Right renal pelvis (tissue), 4 donors: Measurements from ENCODE around the gene NOTCH1. TPM values are rescaled to one million over a fixed set of nuclear protein-coding genes. Genes with fewer than 3 reads are reported as not detected.

Source experiments
- DNase-seq, 4 donors: peaks; one replicate each; pipeline ENCODE4 v3.0.0-alpha.2; 2013; ENCODE audit warnings: low read depth in 4 of 4, low spot score in 3 of 4, missing footprints in 1 of 4
- polyA plus RNA-seq, 4 donors: library from polyadenylated mRNA; unstranded; fragments of 120-200 nt; gene quantifications; one replicate each; pipeline ENCODE4 v1.2.1, GENCODE V29; 2013; ENCODE audit not compliant: insufficient read length in 4 of 4

NOTCH1 gene
- polyA plus RNA-seq, 4 donors, result 25.4 to 41.4 (median 29.5) TPM

DNA sequence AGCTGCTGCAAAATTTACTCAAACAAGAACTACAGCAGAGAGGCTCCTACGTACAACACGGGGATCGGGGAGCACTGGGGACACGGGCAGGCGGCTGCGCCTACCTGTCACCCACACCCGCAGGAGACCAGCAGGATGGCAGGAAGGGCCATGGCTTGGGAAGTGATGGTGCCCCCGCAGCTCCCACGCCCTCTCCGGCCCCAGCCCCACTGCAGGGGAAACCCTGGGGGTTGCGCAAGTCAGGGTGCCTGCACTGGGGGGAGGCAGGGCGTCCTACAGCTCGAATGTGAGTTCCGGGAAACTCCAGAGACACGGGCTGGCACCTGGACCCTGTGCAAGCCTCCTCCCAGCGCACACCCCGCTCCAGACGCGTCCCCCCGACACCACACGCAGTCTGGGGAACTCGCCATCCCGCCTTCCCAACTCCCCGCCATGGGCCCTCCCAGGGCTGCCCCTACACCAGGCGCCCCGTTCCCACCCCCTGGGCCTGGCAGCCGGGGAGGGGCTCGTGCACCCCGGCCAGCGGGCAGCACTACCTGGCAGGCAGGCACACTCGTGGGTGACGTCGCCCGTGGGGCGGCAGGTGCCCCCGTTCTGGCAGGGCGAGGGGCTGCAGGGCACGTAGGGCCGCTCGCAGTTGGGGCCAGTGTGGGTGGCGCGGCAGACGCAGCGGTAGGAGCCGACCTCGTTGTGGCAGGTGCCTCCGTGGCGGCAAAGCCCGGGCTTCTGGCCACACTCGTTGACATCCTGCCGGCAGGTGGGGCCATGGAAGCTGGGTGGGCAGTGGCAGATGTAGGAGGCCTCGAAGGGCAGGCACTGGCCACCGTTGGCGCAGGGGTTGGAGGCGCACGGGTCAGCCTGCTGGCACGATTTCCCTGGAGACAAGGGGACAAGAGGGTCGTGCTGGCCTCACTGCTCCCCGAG lies 23.3 kb downstream of the NOTCH1 start:
- no peak for DNase-seq

DNA sequence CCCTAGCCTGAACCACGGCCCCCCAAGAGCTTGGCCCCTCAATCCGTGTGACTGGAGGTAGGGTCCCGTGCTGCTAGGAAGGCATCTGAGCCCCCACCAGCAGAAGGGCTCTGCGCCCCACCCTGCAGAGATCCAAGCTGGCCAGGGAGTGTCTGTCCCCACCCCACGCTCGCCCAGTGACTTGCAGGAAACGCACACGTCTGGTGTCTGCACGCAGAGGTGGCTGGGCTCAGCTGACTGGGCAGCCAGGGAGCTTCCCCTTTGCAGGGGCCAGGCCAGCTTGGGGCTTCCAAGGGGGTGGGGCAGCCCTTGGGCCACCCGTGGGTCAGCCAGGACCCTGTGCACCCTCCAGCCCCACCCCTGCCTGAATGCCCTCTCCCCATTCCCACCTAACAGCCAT lies 24.3 kb downstream of the NOTCH1 start:
- no peak for DNase-seq

DNA sequence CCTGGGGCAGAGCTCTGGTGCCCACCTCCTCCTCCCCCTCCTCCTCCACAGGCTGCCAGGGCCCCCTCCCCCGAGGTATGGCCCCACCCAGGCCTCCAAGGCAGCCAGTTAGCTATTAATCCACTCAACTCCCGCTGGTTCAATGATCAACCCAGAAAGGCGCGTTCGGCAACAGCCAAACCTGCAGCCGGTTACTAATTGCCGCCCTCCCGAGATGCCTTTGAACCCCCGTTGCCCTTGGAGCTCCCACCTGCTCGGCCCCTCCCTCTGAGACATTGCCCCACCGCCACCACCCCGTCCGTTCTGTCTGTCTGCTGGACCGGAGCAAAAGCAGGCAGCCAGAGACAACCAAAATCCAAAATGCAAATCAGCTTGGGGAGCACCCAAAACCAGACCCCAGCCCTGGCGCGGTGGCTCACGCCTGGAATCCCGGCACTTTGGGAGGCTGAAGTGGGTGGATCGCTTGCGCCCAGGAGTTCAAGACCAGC lies 25.8 kb downstream of the NOTCH1 start:
- DNase-seq, result peak in 3 of 4 donors; percentile 66 to 79 (median 76)

DNA sequence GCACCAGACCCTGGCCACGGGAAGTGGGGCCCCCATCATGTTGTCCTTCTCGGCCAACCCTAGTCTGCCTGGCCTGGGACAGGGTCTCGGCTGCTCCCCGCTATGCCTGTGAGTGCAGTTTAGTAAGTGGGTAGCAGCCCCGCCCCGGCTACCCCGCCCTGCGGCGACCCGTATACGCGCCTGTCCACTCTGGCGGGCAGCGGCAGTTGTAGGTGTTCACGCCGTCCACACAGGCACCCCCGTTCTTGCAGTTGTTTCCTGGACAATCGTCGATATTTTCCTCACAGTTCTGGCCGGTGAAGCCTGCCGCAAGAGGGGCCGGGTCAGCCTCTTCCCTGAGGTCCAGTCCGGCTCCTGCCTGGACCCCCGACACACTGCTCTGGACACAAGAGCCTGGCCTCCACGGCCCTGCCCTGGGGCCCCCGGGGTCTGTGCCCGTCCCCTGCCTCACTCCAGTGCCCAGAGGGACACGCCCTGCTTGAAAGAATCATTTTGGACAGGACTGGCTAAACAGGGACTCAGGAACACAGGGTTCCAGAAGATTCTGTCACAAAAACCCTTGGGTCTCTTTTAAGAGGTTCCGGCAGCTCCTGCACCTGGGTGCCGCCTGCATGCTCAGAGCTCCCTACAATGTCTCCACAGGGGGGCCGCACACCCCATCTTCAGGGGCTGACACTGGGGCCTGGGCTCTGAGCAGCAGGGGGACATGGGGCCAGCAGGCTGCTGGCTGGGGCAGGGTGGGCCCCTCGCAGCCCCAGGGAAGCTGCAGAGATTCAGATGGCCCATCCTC lies 26.4 kb downstream of the NOTCH1 start:
- no peak for DNase-seq

- no peak for DNase-seq
Observed at GRCh38 chr9:136518623-136519022, 27.2 kb downstream of the NOTCH1 start.

DNA sequence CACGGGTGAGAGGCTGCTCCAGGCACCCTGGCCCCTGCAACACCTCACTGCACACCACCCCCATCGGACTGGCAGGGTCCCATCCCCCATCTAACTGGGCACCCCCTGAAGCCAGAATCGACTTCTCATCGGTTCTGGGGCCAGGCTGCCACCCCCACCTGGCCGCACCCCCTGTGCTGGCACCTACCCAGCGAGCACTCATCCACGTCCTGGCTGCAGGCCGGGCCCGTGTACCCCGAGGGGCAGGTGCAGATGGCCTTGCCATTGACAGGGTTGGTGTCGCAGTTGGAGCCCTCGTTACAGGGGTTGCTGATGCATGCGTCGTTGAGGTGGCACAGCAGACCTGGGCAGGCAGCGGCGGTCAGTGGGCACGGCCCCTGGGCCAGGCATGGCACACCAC lies 27.9 kb downstream of the NOTCH1 start:
- DNase-seq, result no peak

DNA sequence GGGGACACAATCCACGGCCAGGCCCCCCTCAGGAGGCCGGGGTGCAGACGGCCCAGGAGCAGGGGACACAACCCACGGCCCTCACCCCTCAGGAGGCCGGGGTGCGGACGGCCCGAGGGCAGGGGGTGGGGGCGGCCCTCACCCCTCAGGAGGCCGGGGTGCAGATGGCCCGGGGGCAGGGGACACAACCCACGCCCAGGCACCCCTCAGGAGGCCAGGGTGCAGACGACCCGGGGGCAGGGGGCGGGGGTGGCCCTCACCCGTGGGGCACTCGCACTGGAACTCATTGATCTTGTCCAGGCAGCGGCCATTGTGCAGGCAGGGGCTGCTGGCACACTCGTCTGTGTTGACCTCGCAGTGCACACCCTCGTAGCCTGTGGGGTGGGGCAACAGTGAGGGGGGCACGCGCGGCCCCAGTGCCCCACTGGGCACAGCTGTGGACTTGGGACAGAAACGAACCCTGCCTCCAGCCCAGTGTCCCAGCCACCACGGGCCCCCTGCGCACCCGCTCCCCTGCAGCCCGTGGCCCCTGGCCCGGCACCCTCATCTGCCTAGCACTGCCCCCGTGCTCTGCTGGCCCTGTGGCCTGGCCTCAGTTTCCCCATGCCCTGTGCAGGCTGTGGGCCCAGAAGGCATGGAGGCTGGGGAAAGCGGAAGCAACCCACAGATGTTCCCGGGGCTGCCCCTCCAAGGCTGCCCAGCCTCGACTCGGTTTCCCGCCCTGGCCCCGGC lies 28.7 kb downstream of the NOTCH1 start:
- DNase-seq, result no peak

DNA sequence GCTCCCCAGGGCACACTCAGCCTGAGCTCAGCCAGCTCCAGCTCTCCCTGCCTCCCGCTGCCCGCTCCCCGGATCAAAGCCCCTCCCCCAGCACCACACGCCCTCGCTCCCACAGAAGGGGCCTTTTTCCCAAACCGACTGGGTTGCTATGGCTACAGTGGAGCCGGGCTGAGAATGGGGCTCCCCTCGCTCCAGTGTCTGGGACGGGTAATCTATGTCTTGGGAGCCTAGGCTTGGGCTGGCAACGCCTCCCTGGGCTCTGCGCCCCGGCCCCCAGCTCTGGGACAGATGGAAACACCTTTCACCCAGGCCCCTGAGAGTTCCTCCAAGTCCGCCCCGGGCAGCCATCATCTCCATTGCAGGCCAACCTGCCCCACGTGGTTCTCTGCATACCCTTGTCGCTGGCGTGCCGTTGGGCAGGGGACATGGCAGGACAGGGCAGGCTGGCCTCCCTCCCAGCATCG lies 29.6 kb downstream of the NOTCH1 start:
- no peak for DNase-seq

- DNase-seq, result no peak
Observed at GRCh38 chr9:136515276-136515675, 30.6 kb downstream of the NOTCH1 start.

GRCh38 chr9:136514022-136514714 lies 31.7 kb downstream of the NOTCH1 start:
- DNase-seq, result no peak

DNA sequence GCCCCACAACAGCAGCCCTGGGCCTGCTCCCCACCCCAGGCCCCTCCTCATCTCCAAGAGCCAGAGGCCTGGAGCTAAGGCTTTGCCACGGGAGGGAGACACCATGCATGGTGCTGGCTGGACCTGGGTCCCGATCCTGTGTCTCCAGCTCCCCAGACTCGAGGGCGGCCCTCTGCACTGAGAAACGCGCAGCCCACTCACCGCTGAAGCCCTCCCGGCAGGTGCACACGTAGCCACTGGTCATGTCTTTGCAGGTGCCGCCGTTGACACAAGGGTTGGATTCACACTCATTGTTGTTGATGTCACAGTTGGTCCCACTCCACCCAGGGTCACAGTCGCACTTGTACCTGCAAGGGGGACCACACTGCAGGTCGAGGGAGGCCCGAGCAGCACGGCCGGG lies 32.7 kb downstream of the NOTCH1 start:
- no peak for DNase-seq

DNA sequence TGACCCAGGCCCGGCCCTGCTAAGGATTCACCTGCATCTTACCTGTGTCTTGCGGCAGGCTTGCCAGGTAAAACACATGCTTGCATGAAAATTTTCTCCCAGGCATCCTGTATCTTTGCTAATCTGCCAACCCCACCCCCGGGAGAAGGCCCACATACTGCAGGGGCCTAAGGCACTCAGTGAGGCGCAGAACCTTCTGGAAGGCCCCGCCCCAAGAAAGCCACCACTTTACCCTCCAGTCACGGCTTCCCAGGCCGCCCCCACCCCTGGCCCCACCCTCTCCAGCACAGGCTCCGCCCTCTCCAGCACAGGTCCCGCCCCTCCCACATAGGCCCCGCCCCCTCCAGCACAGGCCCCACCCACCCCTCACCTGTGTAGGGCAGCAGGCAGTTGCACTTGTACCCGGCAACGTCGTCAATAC lies 33.2 kb downstream of the NOTCH1 start:
- DNase-seq, result no peak

GRCh38 chr9:136511670-136512592 lies 33.9 kb downstream of the NOTCH1 start:
- no peak for DNase-seq

- no peak for DNase-seq
Observed at GRCh38 chr9:136511144-136511669, 34.6 kb downstream of the NOTCH1 start.

DNA sequence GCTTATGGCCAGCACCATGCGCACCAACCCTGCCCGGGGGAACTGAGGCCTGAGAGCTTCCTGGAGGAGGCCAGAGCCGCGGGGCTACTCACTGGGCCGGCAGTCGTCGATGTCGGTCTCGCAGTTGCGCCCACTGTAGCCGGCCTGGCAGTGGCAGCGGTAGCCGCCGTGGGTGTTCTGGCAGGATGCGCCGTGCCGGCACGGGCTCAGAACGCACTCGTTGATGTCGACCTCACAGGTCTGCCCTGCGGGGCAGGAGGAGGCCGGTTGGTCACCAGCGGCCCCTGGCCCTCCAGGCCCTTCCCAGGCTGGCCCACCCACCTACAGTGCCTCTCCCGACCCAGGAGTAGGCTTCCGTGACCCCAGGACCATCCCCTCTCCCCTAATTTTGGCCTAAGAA lies 35.3 kb downstream of the NOTCH1 start:
- DNase-seq, result no peak

DNA sequence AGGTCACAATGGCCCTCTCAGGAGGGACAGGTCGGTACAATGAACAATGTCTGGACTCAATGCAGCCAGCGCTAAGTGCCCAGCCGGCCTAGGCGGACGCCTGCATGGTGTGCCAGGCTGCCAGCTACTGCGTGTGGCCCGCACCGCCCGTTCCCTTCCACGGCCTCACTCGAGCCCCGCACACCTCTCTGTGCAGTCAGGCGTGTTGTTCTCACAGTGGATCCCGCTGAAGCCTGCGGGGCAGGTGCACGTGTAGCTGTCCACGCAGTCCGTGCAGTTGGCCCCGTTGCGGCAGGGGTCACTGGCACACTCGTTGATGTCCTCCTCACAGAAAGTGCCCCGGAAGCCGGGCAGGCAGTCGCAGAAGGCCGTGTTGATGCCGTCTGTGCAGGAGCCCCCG lies 36.3 kb downstream of the NOTCH1 start:
- DNase-seq, result no peak

DNA sequence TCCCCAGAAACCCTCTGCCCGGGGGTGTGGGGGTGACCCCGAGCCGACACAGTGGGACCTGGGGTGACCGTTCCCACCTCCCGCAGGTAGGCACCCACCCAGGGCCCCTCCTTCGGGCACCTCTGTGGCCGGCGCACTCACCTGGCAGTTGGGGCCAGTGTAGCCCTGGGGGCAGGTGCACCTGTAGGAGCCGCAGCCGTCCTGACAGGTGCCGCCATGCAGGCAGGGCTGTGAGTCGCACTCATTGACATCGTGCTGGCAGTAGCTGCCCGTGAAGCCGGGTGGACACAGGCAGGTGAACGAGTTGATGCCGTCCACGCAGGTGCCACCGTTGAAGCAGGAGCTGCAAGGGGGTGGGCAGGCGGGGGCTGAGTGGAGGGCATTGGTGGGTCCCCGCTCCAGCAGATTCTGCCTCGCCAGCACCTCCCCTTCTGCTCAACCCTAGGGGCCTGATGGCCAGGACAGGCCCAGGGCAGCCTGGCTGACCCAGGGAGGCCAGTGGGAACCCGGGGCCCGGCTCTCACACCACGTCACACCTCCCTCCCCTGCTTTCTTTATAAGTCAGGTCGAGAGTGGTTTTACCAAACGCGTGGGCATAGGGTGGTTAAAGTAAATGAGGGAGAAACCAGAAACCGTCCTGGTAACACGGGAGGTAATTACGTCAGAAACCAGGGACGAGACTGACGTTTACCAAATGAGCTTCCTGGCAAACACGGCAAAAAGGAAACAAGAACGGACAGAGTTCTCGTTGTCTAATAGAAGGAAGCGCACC lies 36.9 kb downstream of the NOTCH1 start:
- DNase-seq, result no peak

- no peak for DNase-seq
Observed at GRCh38 chr9:136507992-136508375, 37.9 kb downstream of the NOTCH1 start.
